Thoracic aorta (tissue), 2 donors: Measurements from ENCODE around the gene NT5C1B. TPM values are rescaled to one million over a fixed set of nuclear protein-coding genes. Genes with fewer than 3 reads are reported as not detected.

Experiments
- ATAC-seq: fragments of 150-250 bp; one replicate; pipeline ENCODE4 v1.8.0; 2017; ENCODE audit warnings: low read depth; ENCODE audit not compliant: insufficient number of reproducible peaks, low FRiP score
- DNase-seq: peaks from one replicate; pipeline ENCODE4 v3.0.0-alpha.2; 2020; ENCODE audit warnings: low spot score
- H3K27ac ChIP-seq, 2 donors: fragments of 200-600 bp; sonication (generic); 1 replicate in 1 of 2; 2 replicates in 1 of 2; pipeline ENCODE4 v1.5.1; 2016; ENCODE audit warnings: mild to moderate bottlenecking in 2 of 2, moderate library complexity in 2 of 2
- H3K27me3 ChIP-seq: fragments of 200-600 bp; sonication (generic); replicated peaks from 2 replicates; pipeline ENCODE4 v1.6.0; 2016; ENCODE audit warnings: mild to moderate bottlenecking; ENCODE audit not compliant: insufficient read depth
- H3K36me3 ChIP-seq: fragments of 200-600 bp; sonication (generic); one replicate; pipeline ENCODE4 v1.5.1; 2016
- H3K4me1 ChIP-seq, 2 donors: fragments of 200-600 bp; sonication (generic); 1 replicate in 1 of 2; 2 replicates in 1 of 2; pipeline versions ENCODE4 v1.5.1 to v1.6.0; 2016; ENCODE audit warnings: low read depth in 2 of 2, mild to moderate bottlenecking in 1 of 2; ENCODE audit not compliant: control insufficient read depth in 1 of 2
- H3K4me3 ChIP-seq: fragments of 200-600 bp; sonication (generic); 2 replicates; pipeline ENCODE4 v1.5.1; 2016; ENCODE audit warnings: mild to moderate bottlenecking
- H3K9me3 ChIP-seq: fragments of 200-600 bp; sonication (generic); 2 replicates; pipeline ENCODE4 v1.5.1; 2016
- total RNA-seq, 2 donors: library from RNA; depleted of rRNA; stranded (reverse); fragments of >200 nt; gene quantifications; one replicate each; pipeline versions ENCODE4 v1.1.0 to v1.2.3, GENCODE V29; 2016
- TF ChIP-seq, protein P1 (sequence below): fragments of 200-600 bp; sonication (generic); IDR thresholded peaks from one replicate; pipeline ENCODE4 v1.5.1; 2019; ENCODE audit warnings: antibody characterized with exemption

NT5C1B gene
- total RNA-seq, 2 donors from 2014 or later = not detected

- ATAC-seq = no peak
- peaks cover 0 to 21% of the 10 kb centered on the region in 2 donors for H3K4me1 ChIP-seq
- TF ChIP-seq, protein P1, sequence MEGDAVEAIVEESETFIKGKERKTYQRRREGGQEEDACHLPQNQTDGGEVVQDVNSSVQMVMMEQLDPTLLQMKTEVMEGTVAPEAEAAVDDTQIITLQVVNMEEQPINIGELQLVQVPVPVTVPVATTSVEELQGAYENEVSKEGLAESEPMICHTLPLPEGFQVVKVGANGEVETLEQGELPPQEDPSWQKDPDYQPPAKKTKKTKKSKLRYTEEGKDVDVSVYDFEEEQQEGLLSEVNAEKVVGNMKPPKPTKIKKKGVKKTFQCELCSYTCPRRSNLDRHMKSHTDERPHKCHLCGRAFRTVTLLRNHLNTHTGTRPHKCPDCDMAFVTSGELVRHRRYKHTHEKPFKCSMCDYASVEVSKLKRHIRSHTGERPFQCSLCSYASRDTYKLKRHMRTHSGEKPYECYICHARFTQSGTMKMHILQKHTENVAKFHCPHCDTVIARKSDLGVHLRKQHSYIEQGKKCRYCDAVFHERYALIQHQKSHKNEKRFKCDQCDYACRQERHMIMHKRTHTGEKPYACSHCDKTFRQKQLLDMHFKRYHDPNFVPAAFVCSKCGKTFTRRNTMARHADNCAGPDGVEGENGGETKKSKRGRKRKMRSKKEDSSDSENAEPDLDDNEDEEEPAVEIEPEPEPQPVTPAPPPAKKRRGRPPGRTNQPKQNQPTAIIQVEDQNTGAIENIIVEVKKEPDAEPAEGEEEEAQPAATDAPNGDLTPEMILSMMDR = no peak
- H3K27me3 ChIP-seq = no peaks in the 10 kb centered on the region
- H3K9me3 ChIP-seq = no peaks in the 10 kb centered on the region
- no peak overlapping the region for H3K4me3 ChIP-seq
- DNase-seq = no peak
- H3K27ac ChIP-seq = no peak overlapping the region
- H3K36me3 ChIP-seq = no peaks in the 10 kb centered on the region
These were observed 45.2 kb downstream of the NT5C1B start for GRCh38 chr2:18544171-18544570.

DNA sequence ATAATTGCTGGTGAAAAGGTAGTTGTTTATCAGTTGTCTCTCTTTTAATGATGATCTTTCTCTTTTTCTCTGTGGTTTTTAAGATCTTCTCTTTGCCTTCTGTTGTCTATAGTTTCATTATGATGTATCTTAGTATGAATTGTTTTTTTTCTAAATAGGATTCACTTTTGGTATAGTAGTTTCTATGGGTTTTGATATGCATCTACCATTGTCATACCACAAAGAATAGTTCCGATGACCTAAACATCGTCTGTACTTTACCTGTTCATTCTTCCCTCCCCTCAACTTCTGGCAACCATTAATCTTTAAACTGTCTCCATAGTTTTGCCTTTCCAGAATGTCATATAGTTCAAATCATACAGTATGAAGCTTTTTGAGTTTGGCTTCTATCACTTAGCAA lies 48.5 kb downstream of the NT5C1B start:
- Histone ChIP-seq H3K36me3 (no peaks in the 10 kb centered on the region), H3K4me3 (no peak overlapping the region), H3K27me3 (no peaks in the 10 kb centered on the region), H3K27ac (no peak overlapping the region), H3K4me1 (no peaks in the 10 kb centered on the region), H3K9me3 (no peaks in the 10 kb centered on the region)
- ATAC-seq (no peak), DNase-seq (no peak)
- TF ChIP-seq, protein P1 = no peak

DNA sequence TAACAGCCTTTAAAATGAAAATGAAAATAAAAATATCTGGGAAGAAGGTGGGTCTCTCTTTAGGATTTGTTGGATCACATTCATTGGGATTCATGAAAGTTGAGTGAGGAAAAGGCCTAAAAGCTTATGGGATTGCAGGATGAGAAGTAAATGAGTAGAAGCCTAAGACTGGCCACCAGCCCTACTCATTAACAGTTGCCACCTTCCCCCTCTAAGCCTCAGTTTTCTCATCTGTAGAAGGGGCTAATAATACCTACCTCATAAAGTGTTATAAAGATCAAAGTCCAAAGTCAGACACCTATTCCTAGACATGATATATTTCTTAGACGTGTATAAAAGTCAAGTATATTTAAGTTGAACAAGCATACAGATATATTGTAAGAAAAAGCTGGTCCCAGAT lies 52.7 kb downstream of the NT5C1B start:
- Histone ChIP-seq H3K27me3 (no peaks in the 10 kb centered on the region), H3K9me3 (no peaks in the 10 kb centered on the region), H3K4me3 (no peak overlapping the region), H3K4me1 (no peaks in the 10 kb centered on the region), H3K36me3 (no peaks in the 10 kb centered on the region), H3K27ac (no peak overlapping the region)
- ATAC-seq = no peak
- TF ChIP-seq, protein P1 = no peak
- no peak for DNase-seq

- Histone ChIP-seq H3K27me3 (no peaks in the 10 kb centered on the region), H3K27ac (no peak overlapping the region), H3K36me3 (no peaks in the 10 kb centered on the region), H3K9me3 (no peaks in the 10 kb centered on the region), H3K4me1 (no peaks in the 10 kb centered on the region), H3K4me3 (no peak overlapping the region)
- TF ChIP-seq, protein P1 = no peak
- ATAC-seq (no peak), DNase-seq (no peak)
These were observed 53.3 kb downstream of the NT5C1B start for GRCh38 chr2:18536100-18536499.

DNA sequence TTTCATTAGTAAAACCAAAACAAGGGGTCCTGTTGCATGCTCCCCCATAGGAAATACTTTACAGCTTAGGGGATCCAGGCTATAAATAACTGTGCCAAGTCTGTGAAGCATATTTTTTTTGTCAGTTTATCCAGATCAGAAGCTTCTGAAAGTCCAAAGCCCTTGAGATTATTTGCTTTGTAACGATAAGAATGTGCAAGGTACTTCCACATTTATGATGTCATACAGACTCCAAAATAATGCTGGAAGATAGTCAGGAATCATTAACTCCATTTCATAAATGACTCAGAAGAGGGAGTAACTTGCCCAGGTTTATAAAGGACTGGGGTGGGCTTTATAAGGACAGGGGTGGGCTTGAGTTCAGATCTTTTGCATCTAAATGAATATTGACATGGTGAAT lies 58.2 kb downstream of the NT5C1B start:
- H3K27me3 ChIP-seq = no peaks in the 10 kb centered on the region
- no peak for DNase-seq
- TF ChIP-seq, protein P1 = no peak
- H3K27ac ChIP-seq = no peak overlapping the region
- H3K36me3 ChIP-seq = no peaks in the 10 kb centered on the region
- H3K4me1 ChIP-seq = no peaks in the 10 kb centered on the region
- H3K4me3 ChIP-seq = no peak overlapping the region
- no peaks in the 10 kb centered on the region for H3K9me3 ChIP-seq
- no peak for ATAC-seq
